ENCODE measurements around the gene TCP10L. TPM values are rescaled to one million over a fixed set of nuclear protein-coding genes. Genes with fewer than 3 reads are reported as not detected.

TCP10L gene
- total RNA-seq, 3 donors from 2014 or later, result 0.14 to 2.1 TPM; not detected in 1

DNA sequence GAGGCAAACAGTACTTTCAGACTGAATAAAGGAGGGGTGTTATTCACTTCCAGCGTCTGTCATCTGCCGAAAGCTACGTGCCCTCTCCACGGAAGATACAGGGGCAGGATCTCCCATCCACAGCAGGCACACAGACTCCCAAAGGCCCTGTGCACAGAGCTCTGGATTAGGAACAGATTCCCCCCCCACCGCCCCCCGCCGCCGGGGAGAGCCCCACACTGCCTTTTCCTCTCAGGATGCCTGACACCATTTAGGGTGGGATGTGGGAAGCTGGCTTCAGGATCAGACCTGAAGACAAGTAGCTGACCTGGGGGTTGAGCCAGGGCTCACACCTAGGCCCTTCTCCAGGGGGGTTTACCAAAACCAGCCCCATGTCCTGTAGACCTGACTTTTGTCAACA lies 8.4 kb upstream of the TCP10L start:
- Histone ChIP-seq H3K4me1 (ENCODE audit: low read depth) (peaks cover 2% of the 10 kb centered on the region), H3K4me3 (no peak overlapping the region), H3K36me3 (ENCODE audit: low read depth) (no peaks in the 10 kb centered on the region), H3K9me3 (no peaks in the 10 kb centered on the region)
- DNase-seq, result no peak
- TF ChIP-seq, protein P1, sequence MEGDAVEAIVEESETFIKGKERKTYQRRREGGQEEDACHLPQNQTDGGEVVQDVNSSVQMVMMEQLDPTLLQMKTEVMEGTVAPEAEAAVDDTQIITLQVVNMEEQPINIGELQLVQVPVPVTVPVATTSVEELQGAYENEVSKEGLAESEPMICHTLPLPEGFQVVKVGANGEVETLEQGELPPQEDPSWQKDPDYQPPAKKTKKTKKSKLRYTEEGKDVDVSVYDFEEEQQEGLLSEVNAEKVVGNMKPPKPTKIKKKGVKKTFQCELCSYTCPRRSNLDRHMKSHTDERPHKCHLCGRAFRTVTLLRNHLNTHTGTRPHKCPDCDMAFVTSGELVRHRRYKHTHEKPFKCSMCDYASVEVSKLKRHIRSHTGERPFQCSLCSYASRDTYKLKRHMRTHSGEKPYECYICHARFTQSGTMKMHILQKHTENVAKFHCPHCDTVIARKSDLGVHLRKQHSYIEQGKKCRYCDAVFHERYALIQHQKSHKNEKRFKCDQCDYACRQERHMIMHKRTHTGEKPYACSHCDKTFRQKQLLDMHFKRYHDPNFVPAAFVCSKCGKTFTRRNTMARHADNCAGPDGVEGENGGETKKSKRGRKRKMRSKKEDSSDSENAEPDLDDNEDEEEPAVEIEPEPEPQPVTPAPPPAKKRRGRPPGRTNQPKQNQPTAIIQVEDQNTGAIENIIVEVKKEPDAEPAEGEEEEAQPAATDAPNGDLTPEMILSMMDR (IDR thresholded peaks at IDR 0.05), result no peak
- intact Hi-C loops (cut with DNase I, micrococcal nuclease), result no loop called here
- ATAC-seq, result no peak

DNA sequence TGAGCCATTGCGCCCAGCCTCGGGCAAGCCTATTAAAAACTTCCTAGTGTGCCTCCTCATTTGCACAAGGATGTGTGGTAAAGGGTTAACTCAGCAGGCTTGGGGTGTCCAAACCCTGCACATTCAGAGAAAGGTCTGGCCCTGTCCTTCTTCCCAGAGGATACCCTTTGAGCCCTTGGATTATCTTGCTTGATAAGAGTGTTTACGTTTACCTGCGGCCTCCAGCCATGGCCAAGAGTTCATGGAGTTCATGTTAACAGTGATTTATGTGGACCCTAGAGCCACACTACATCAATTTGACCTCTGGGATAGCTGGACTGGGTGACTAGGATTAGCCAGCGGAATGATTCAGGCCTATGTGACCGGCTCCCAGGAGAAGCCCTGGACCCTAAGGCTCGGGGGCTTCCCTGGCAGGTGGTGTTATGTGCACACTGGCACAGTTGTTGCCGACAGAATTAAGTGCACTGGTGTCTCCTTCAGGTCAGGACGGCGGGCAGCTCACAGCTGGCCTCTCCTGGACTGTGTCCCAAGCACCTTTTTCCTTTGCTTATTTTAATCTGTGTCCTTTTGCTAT lies 7.7 kb upstream of the TCP10L start:
- Histone ChIP-seq H3K9me3 (no peaks in the 10 kb centered on the region), H3K4me1 (ENCODE audit: low read depth) (peaks cover 2% of the 10 kb centered on the region), H3K36me3 (ENCODE audit: low read depth) (no peaks in the 10 kb centered on the region), H3K4me3 (no peak overlapping the region)
- ATAC-seq (peak; percentile 17), DNase-seq (no peak)
- intact Hi-C loops (cut with DNase I, micrococcal nuclease), result no loop called here
- TF ChIP-seq, protein P1 (IDR thresholded peaks at IDR 0.05), result no peak

DNA sequence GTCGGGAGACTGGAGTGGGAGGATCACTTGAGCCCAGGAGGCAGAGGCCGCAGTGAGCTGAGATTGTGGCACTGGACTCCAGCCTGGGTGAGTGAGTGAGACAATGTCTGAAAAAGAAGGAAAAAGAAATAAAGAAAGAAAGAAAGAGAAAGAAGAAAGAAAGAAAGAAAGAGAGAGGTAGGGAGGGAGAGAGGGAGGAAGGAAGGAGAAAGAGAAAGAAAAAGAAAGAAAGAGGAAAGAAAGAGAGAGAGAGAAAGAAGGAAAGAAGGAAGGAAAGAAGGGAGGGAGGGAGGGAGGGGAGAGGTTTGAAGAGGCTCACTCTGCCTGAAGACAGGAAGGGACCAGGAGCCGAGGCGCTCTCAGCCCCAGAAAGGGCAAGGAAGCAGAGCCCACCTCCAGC lies 4.8 kb upstream of the TCP10L start:
- no peak for ATAC-seq
- DNase-seq, result no peak
- no peak overlapping the region for H3K4me3 ChIP-seq
- H3K4me1 ChIP-seq (ENCODE audit: low read depth), result peaks cover 2% of the 10 kb centered on the region
- TF ChIP-seq, protein P1 (IDR thresholded peaks at IDR 0.05), result no peak
- H3K9me3 ChIP-seq, result no peaks in the 10 kb centered on the region
- intact Hi-C loops (cut with DNase I, micrococcal nuclease), result no loop called here
- no peaks in the 10 kb centered on the region for H3K36me3 ChIP-seq (ENCODE audit: low read depth)

DNA sequence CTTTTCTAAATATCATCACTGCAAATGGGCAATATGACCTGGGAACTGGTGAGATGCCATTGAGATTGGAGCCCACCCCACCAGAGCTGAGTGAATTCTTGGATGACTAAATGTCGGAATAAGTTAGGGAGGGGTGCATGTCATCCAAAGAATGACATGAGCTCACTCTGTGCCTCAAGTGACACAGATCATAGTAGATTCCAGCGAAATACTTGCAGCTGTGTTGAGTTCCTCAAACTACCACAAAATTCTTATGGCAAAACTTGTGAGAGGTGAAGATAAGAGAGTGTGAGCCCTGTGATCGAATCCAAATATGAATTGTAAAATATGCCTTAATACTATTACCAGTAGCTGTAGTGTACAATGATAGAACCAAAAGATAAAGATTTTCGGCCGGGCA lies 2.3 kb upstream of the TCP10L start:
- Histone ChIP-seq H3K36me3 (ENCODE audit: low read depth) (no peaks in the 10 kb centered on the region), H3K4me3 (no peak overlapping the region), H3K4me1 (ENCODE audit: low read depth) (no peaks in the 10 kb centered on the region), H3K9me3 (no peaks in the 10 kb centered on the region)
- TF ChIP-seq, protein P1 (IDR thresholded peaks at IDR 0.05), result no peak
- ATAC-seq, result no peak
- DNase-seq, result no peak
- intact Hi-C loops (cut with DNase I, micrococcal nuclease), result no loop called here

DNA sequence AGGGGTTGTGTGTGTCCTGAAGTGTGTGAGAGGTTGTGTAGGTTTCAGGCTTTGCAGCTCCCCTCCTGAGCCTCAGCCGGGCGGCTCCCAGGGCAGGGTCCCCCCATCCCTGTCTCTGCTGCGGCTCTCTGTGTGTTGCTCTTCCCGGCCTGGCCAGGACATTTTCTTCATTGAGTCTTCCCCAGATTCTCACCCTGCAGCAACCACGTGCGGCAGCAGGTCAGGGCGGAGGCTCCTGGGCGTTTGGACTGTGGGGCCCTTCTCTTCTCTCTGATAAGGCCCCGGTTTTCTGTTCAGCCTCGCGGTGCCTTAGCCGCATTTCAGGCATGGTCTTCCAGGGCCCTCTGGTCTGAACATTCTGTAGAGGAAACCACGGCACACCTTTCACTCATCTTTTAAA lies 1.8 kb upstream of the TCP10L start:
- TF ChIP-seq, protein P1 (IDR thresholded peaks at IDR 0.05), result no peak
- Histone ChIP-seq H3K4me3 (no peak overlapping the region), H3K4me1 (ENCODE audit: low read depth) (no peaks in the 10 kb centered on the region), H3K36me3 (ENCODE audit: low read depth) (no peaks in the 10 kb centered on the region), H3K9me3 (no peaks in the 10 kb centered on the region)
- DNase-seq, result no peak
- intact Hi-C loops (cut with DNase I, micrococcal nuclease), result no loop called here
- no peak for ATAC-seq

DNA sequence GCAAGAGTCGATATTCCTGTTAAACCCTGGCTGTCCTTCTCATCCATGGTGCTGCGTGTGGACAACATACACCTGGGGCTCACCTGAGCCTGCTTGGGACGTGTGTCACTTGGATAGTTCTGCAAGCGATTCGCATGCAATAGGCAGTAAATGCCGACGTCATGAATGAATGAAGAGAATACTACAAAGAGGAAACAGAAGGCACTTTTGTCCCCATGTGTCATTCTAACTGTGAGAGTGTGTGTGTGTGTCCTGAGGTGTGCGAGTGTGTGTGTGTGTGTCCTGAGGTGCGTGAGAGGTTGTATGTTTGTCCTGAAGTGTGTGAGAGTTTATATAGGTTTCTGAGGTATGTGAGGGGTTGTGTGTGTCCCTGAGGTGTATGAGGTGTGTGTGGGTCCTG lies 647 bp upstream of the TCP10L start:
- no peaks in the 10 kb centered on the region for H3K4me1 ChIP-seq (ENCODE audit: low read depth)
- no peaks in the 10 kb centered on the region for H3K9me3 ChIP-seq
- H3K4me3 ChIP-seq, result no peak overlapping the region
- intact Hi-C loops (cut with DNase I, micrococcal nuclease), result no loop called here
- DNase-seq, result no peak
- TF ChIP-seq, protein P1 (IDR thresholded peaks at IDR 0.05), result no peak
- no peaks in the 10 kb centered on the region for H3K36me3 ChIP-seq (ENCODE audit: low read depth)
- no peak for ATAC-seq
